CD14-positive monocyte (primary cell): Measurements from ENCODE around the gene RAB3IP. TPM values are rescaled to one million over a fixed set of nuclear protein-coding genes. Genes with fewer than 3 reads are reported as not detected.

ENCODE experiments used
- DNase-seq, 3 donors: peaks; one replicate each; pipeline ENCODE4 v3.0.0-alpha.2; 2011 to 2022
- H2AFZ ChIP-seq: 2 replicates; pipeline ENCODE4 v1.6.0; 2012; ENCODE audit warnings: mild to moderate bottlenecking, low read depth, low read length, inconsistent platforms; ENCODE audit not compliant: insufficient read depth, poor library complexity, severe bottlenecking
- H3K27ac ChIP-seq, 2 donors: 1 replicate in 1 of 2; 2 replicates in 1 of 2; pipeline ENCODE4 v1.5.1; 2012 to 2013; ENCODE audit warnings: low read length in 2 of 2, control low read depth in 1 of 2, inconsistent platforms in 1 of 2, low read depth in 1 of 2, mild to moderate bottlenecking in 1 of 2
- H3K27me3 ChIP-seq, 2 donors: one replicate each; pipeline versions ENCODE4 v1.6.0 to v1.6.1; 2011 to 2013; ENCODE audit warnings: low read length in 2 of 2; ENCODE audit not compliant: control insufficient read depth in 2 of 2, insufficient read depth in 2 of 2
- H3K36me3 ChIP-seq, 2 donors: replicated peaks in 1 of 2; 1 replicate in 1 of 2; 2 replicates in 1 of 2; pipeline versions ENCODE4 v1.5.1 to v1.6.1; 2012 to 2013; ENCODE audit warnings: low read length in 2 of 2, control low read depth in 1 of 2, inconsistent platforms in 1 of 2, mild to moderate bottlenecking in 1 of 2; ENCODE audit not compliant: insufficient read depth in 2 of 2, control insufficient read depth in 1 of 2
- H3K4me1 ChIP-seq, 2 donors: 1 replicate in 1 of 2; 2 replicates in 1 of 2; pipeline versions ENCODE4 v1.5.1 to v1.6.1; 2012 to 2013; ENCODE audit warnings: low read length in 2 of 2, control low read depth in 1 of 2, inconsistent platforms in 1 of 2, mild to moderate bottlenecking in 1 of 2, moderate library complexity in 1 of 2; ENCODE audit not compliant: insufficient read depth in 2 of 2, control insufficient read depth in 1 of 2
- H3K4me2 ChIP-seq: replicated peaks from 2 replicates; pipeline ENCODE3; 2012; ENCODE audit warnings: low read length, moderate library complexity, mild to moderate bottlenecking; ENCODE audit not compliant: poor library complexity, severe bottlenecking; ENCODE audit errors: extremely low read depth
- H3K4me3 ChIP-seq, 3 experiments: fragments of 200-600 bp in 1 of 3; sonication (generic) in 1 of 3; replicated peaks in 1 of 3; 1 replicate in 2 of 3; 2 replicates in 1 of 3; pipeline ENCODE4 v1.5.1; 2011 to 2013; ENCODE audit warnings: low read length in 3 of 3, mild to moderate bottlenecking in 3 of 3, control low read depth in 2 of 3, low read depth in 2 of 3, inconsistent platforms in 1 of 3, moderate library complexity in 1 of 3
- H3K79me2 ChIP-seq: 2 replicates; pipeline ENCODE4 v1.6.0; 2012; ENCODE audit warnings: mild to moderate bottlenecking, control low read depth, inconsistent platforms, low read length, moderate library complexity; ENCODE audit not compliant: insufficient read depth
- H3K9ac ChIP-seq: 2 replicates; pipeline ENCODE4 v1.6.0; 2017; ENCODE audit warnings: low read length, mild to moderate bottlenecking; ENCODE audit not compliant: insufficient read depth, poor library complexity, severe bottlenecking
- H3K9me3 ChIP-seq, 2 donors: replicated peaks in 1 of 2; 1 replicate in 1 of 2; 2 replicates in 1 of 2; pipeline versions ENCODE4 v1.5.1 to v1.6.1; 2012 to 2013; ENCODE audit warnings: low read length in 2 of 2, control low read depth in 1 of 2; ENCODE audit not compliant: control insufficient read depth in 1 of 2, insufficient read depth in 1 of 2
- H4K20me1 ChIP-seq: 2 replicates; pipeline ENCODE4 v1.6.0; 2012; ENCODE audit warnings: mild to moderate bottlenecking, low read length, control low read depth, moderate library complexity; ENCODE audit not compliant: insufficient read depth
- H3K27ac Mint-ChIP-seq, 7 donors: one replicate each; pipeline ENCODE4 v1.8.0; 2020; ENCODE audit warnings: mild to moderate bottlenecking in 7 of 7, mixed read lengths in 7 of 7, moderate library complexity in 6 of 7, inconsistent platforms in 2 of 7
- H3K27me3 Mint-ChIP-seq, 3 donors: one replicate each; pipeline ENCODE4 v1.8.0; 2021 to 2022; ENCODE audit warnings: low read depth in 3 of 3, mild to moderate bottlenecking in 3 of 3, mixed read lengths in 3 of 3, moderate library complexity in 3 of 3, inconsistent platforms in 1 of 3
- H3K36me3 Mint-ChIP-seq, 2 donors: one replicate each; pipeline ENCODE4 v1.8.0; 2020; ENCODE audit warnings: mixed read lengths in 2 of 2, inconsistent platforms in 1 of 2, mild to moderate bottlenecking in 1 of 2
- H3K4me1 Mint-ChIP-seq: one replicate; pipeline ENCODE4 v1.8.0; 2020; ENCODE audit warnings: mild to moderate bottlenecking, mixed read lengths
- H3K4me3 Mint-ChIP-seq, 2 donors: one replicate each; pipeline ENCODE4 v1.8.0; 2020; ENCODE audit warnings: mild to moderate bottlenecking in 2 of 2, mixed read lengths in 2 of 2, moderate library complexity in 1 of 2
- H3K9me3 Mint-ChIP-seq, 7 donors: one replicate each; pipeline ENCODE4 v1.8.0; 2020 to 2022; ENCODE audit warnings: mixed read lengths in 7 of 7, mild to moderate bottlenecking in 6 of 7, moderate library complexity in 6 of 7, inconsistent platforms in 2 of 7
- WGBS: methylation state at CpG from one replicate; pipeline ENCODE4 v1.1.5; 2013; ENCODE audit warnings: missing lambda C conversion rate; ENCODE audit not compliant: insufficient coverage; 5-methylcytosine and 5-hydroxymethylcytosine counted together
- intact Hi-C, 2 donors: fragments of 100-400 bp; cut with micrococcal nuclease; formaldehyde crosslinking; loops; one replicate each; pipeline versions ENCODE4 v1.15.0 to v1.15.1; 2023
- polyA plus RNA-seq, 3 donors: library from polyadenylated mRNA; depleted of rRNA in 1 of 3; unstranded in 2 of 3; stranded (reverse) in 1 of 3; fragments of 300-500 nt in 2 of 3; fragments of >200 nt in 1 of 3; fragmentation: Illumina TruSeq in 2 of 3; gene quantifications; 1 replicate in 2 of 3; 2 replicates in 1 of 3; pipeline ENCODE4 v1.2.3, GENCODE V29; 2012 to 2021
- TF ChIP-seq, protein P1 (sequence below): fragments of 200-600 bp; IDR thresholded peaks from one replicate; pipeline ENCODE4 v1.8.0; 2022; ENCODE audit warnings: antibody characterized with exemption, mild to moderate bottlenecking

RAB3IP gene
- polyA plus RNA-seq, 3 donors, result 8.2 to 14.8 (median 9.4) TPM

- no peak overlapping the region for H3K4me2 ChIP-seq
- Mint-ChIP-seq H3K4me1 (no peaks in the 10 kb centered on the region), H3K9me3 (peaks cover 0 to 5% (median 2%) of the 10 kb centered on the region in 7 donors), H3K36me3 (no peaks in the 10 kb centered on the region), H3K27ac (no peak overlapping the region), H3K27me3 (peaks cover 0 to 2% (median 0%) of the 10 kb centered on the region in 3 donors), H3K4me3 (no peak overlapping the region)
- WGBS, result 89% methylated on average over 1 of the region's 1 CpG
- H2AFZ ChIP-seq, result no peak overlapping the region
- H3K9me3 ChIP-seq, result no peaks in the 10 kb centered on the region
- no peak for DNase-seq
- no peak overlapping the region for H3K4me3 ChIP-seq
- no peaks in the 10 kb centered on the region for H3K4me1 ChIP-seq
- TF ChIP-seq, protein P1, sequence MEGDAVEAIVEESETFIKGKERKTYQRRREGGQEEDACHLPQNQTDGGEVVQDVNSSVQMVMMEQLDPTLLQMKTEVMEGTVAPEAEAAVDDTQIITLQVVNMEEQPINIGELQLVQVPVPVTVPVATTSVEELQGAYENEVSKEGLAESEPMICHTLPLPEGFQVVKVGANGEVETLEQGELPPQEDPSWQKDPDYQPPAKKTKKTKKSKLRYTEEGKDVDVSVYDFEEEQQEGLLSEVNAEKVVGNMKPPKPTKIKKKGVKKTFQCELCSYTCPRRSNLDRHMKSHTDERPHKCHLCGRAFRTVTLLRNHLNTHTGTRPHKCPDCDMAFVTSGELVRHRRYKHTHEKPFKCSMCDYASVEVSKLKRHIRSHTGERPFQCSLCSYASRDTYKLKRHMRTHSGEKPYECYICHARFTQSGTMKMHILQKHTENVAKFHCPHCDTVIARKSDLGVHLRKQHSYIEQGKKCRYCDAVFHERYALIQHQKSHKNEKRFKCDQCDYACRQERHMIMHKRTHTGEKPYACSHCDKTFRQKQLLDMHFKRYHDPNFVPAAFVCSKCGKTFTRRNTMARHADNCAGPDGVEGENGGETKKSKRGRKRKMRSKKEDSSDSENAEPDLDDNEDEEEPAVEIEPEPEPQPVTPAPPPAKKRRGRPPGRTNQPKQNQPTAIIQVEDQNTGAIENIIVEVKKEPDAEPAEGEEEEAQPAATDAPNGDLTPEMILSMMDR, result no peak
- H3K79me2 ChIP-seq, result no peaks in the 10 kb centered on the region
- H3K27ac ChIP-seq, result no peak overlapping the region
- intact Hi-C loops, result no loop called here
- H3K27me3 ChIP-seq, result no peaks in the 10 kb centered on the region
- H3K36me3 ChIP-seq, result no peaks in the 10 kb centered on the region
- H3K9ac ChIP-seq, result no peak overlapping the region
- no peaks in the 10 kb centered on the region for H4K20me1 ChIP-seq
Observed at GRCh38 chr12:69703146-69703642, 35.5 kb upstream of the RAB3IP start.

DNA sequence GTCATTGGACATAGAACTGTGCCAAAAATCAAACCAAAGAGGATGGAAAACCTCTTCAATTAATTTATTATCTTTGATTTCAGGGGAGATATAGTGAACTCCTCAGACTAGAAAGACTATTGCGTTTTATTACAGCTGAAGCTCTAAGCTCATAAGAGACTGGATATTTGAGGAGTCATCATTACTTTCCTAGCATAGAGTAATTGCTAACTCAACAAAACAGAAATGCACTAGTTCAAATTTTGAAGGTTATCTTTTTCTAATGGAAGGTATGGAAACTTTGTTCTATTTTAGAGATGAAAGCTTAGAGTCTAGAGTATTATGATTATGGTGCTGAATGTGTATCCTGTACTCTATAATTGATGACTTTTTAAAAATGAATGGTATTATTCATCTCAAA lies 34.3 kb upstream of the RAB3IP start:
- no peaks in the 10 kb centered on the region for H3K79me2 ChIP-seq
- H4K20me1 ChIP-seq, result no peaks in the 10 kb centered on the region
- TF ChIP-seq, protein P1, result no peak
- no peak overlapping the region for H3K27ac Mint-ChIP-seq
- no peak overlapping the region for H3K9ac ChIP-seq
- no peaks in the 10 kb centered on the region for H3K27me3 ChIP-seq
- WGBS, result no CpG with 5 or more reads among the region's 1 CpG
- no peak overlapping the region for H3K4me2 ChIP-seq
- H3K9me3 Mint-ChIP-seq, result peaks cover 0 to 5% (median 2%) of the 10 kb centered on the region in 7 donors
- no peak overlapping the region for H3K27ac ChIP-seq
- intact Hi-C loops, result no loop called here
- H3K9me3 ChIP-seq, result no peaks in the 10 kb centered on the region
- H2AFZ ChIP-seq, result no peak overlapping the region
- H3K36me3 Mint-ChIP-seq, result no peaks in the 10 kb centered on the region
- DNase-seq, result no peak
- no peaks in the 10 kb centered on the region for H3K36me3 ChIP-seq
- H3K27me3 Mint-ChIP-seq, result peaks cover 0 to 2% (median 0%) of the 10 kb centered on the region in 3 donors
- H3K4me1 ChIP-seq, result no peaks in the 10 kb centered on the region
- no peaks in the 10 kb centered on the region for H3K4me1 Mint-ChIP-seq
- no peak overlapping the region for H3K4me3 Mint-ChIP-seq
- H3K4me3 ChIP-seq, result no peak overlapping the region
